ENCODE measurements around the gene GOLGA8M. TPM values are rescaled to one million over a fixed set of nuclear protein-coding genes. Genes with fewer than 3 reads are reported as not detected.
"Not testable (repeated sequence)": the region's sequence is repeated elsewhere in the genome, so short reads cannot be mapped to it uniquely, and the experiment has no call there.

The GOLGA8M gene
- total and polyA plus RNA-seq, 2 of the 4 experiments (the other 2 are of a cell fraction), result under 0.01 to 0.24 TPM

DNA sequence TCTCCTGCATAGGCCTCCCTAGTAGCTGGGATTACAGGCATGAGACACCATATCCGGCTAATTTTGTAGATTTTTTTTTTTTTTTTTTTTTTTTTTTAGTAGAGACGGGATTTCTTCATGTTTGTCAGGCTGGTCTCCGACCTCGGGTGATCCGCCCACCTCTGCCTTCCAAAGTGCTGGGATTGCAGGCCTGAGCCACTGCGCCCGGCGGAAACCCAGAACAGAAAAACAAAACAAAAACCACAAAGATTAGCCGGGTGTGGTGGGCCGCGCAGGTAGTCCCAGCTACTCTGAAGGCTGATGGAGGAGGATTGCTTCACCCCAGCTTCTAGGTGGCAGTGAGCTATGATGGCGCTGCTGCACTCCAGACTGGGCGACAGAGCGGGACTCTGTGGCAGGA is 14.8 kb upstream of the GOLGA8M start:
- H3K14ac ChIP-seq (replicated peaks; ENCODE audit: low read depth, low read length); dilution Hi-C loops (cut with HindIII; ENCODE audit: low sequenced_read_pairs, unreplicated experiment); intact Hi-C loops (cut with micrococcal nuclease); POLR2A ChIA-PET (ENCODE audit: unreplicated experiment); H3K18ac ChIP-seq (ENCODE audit: low read depth, low read length); H2AK5ac ChIP-seq (ENCODE audit: low read depth, low read length); H3K9me1 ChIP-seq (ENCODE audit: insufficient read depth, low read length); H2BK5ac ChIP-seq (ENCODE audit: low read depth, low read length, poor library complexity, severe bottlenecking); H3K56ac ChIP-seq (ENCODE audit: extremely low read depth, insufficient read depth, low read length); H3K9me3 ChIP-seq (ENCODE audit: control insufficient read depth, insufficient read depth, low read length); H2AK9ac ChIP-seq (replicated peaks; ENCODE audit: low read depth, low read length, poor library complexity); H2BK15ac ChIP-seq (ENCODE audit: low read depth, low read length); H3K79me1 ChIP-seq (ENCODE audit: low read depth in 1 of 2, low read length in 2 of 2); H2AFZ ChIP-seq (replicated peaks; ENCODE audit: low read length, poor library complexity); H3K9ac ChIP-seq (ENCODE audit: low read depth, low read length); H3K4me2 ChIP-seq (ENCODE audit: low read depth, low read length); H4K5ac ChIP-seq (ENCODE audit: low read depth, low read length); H4K91ac ChIP-seq (ENCODE audit: insufficient read depth, low read depth, low read length); H4K20me1 ChIP-seq (ENCODE audit: insufficient read depth, low read length); H4K8ac ChIP-seq (ENCODE audit: low read depth in 2 of 2, low read length in 2 of 2); H3K36me3 ChIP-seq (ENCODE audit: control insufficient read depth, insufficient read depth, low read length); ATAC-seq (ENCODE audit: low read depth); CTCF ChIA-PET; H3K23ac ChIP-seq (ENCODE audit: low read depth, low read length); H2BK120ac ChIP-seq (ENCODE audit: low read depth, low read length); DNase-seq; H3K27me3 ChIP-seq (ENCODE audit: control insufficient read depth, insufficient read depth, low read length); H2BK20ac ChIP-seq (ENCODE audit: low read depth, low read length); H3K27ac ChIP-seq (ENCODE audit: insufficient read depth, low read length); H3K4me1 ChIP-seq (ENCODE audit: control insufficient read depth, insufficient read depth, low read length); H3K4me3 ChIP-seq (ENCODE audit: insufficient read depth, low read depth, low read length); BruUV-seq (replicated peaks); in situ Hi-C loops (cut with MboI; ENCODE audit: low sequenced_read_pairs); H3K4ac ChIP-seq (ENCODE audit: low read depth, low read length): not testable (repeated sequence)
- WGBS, 2 experiments (ENCODE audit: extremely low coverage in 2 of 2, insufficient read length in 1 of 2), result 67% methylated on average over 3 of the region's 14 CpGs; no CpG with 5 or more reads in 1 of the 2 experiments

Data from IMR-90 (cell line).